ENCODE data around the gene PYCARD.
A peak's percentile ranks its signal among the peaks of the same experiment; 100 is the strongest.
"Not testable (repeated sequence)": the region's sequence is repeated elsewhere in the genome, so short reads cannot be mapped to it uniquely, and the experiment has no call there.

PYCARD gene

GRCh38 chr16:31179747-31180459 lies 22.7 kb downstream of the PYCARD start, which contains the start of gene FUS:
FUS (plus strand) TSS chr16:31180139; CDS start chr16:31180215, 76 bp downstream.
- Histone ChIP-seq H3K27ac (replicated peaks) (peak within 1 kb of the TSS; percentile 100), H3K27me3 (ENCODE audit: insufficient read depth, poor library complexity, severe bottlenecking) (no peaks in the 10 kb centered on the region), H3K4me3 (replicated peaks; ENCODE audit: insufficient read depth, low read length) (peak within 1 kb of the TSS; percentile 74)
- peak; percentile 88 to 97 for DNase-seq (ENCODE audit: low read depth in 1 of 2, low spot score in 1 of 2)
- TF ChIP-seq GABPA (IDR thresholded peaks at IDR 0.05; ENCODE audit: low read depth): no peak
- TF ChIP-seq POLR2AphosphoS5 (IDR thresholded peaks at IDR 0.05; ENCODE audit: low read depth): peak; percentile 100
- TF ChIP-seq, protein P1, sequence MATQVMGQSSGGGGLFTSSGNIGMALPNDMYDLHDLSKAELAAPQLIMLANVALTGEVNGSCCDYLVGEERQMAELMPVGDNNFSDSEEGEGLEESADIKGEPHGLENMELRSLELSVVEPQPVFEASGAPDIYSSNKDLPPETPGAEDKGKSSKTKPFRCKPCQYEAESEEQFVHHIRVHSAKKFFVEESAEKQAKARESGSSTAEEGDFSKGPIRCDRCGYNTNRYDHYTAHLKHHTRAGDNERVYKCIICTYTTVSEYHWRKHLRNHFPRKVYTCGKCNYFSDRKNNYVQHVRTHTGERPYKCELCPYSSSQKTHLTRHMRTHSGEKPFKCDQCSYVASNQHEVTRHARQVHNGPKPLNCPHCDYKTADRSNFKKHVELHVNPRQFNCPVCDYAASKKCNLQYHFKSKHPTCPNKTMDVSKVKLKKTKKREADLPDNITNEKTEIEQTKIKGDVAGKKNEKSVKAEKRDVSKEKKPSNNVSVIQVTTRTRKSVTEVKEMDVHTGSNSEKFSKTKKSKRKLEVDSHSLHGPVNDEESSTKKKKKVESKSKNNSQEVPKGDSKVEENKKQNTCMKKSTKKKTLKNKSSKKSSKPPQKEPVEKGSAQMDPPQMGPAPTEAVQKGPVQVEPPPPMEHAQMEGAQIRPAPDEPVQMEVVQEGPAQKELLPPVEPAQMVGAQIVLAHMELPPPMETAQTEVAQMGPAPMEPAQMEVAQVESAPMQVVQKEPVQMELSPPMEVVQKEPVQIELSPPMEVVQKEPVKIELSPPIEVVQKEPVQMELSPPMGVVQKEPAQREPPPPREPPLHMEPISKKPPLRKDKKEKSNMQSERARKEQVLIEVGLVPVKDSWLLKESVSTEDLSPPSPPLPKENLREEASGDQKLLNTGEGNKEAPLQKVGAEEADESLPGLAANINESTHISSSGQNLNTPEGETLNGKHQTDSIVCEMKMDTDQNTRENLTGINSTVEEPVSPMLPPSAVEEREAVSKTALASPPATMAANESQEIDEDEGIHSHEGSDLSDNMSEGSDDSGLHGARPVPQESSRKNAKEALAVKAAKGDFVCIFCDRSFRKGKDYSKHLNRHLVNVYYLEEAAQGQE (IDR thresholded peaks at IDR 0.05; ENCODE audit: insufficient replicate concordance, low read depth): peak; percentile 84
- TF ChIP-seq SPI1 (IDR thresholded peaks at IDR 0.05; ENCODE audit: borderline replicate concordance, low read depth): no peak

DNA sequence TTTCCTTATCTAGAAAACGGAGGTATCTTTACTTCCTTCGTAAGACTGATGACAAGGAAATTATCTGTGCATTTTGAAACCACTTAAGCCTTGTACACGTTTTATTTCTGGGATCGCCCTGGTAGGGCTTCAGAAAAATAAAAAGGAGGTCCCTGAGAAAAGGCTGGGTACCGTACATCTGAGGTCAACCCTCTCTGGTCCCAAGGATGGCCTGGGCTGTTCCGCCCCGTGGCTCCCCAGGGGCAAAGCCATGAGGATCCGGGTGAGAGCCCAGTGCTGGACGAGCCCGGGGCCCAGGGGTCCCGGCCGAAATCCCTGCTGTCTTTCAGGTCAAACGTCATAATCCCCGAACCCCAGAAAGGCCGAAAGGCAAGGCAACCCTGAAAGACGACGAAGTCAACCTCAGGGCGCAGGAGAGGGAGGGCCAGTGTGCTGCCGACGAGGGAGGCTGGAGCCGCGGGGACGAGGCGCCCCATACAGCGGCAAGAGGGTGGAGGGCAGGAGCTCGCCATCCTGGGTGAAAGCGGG lies 23.3 kb downstream of the PYCARD start:
- DNase-seq (ENCODE audit: low read depth in 1 of 2, low spot score in 1 of 2): no peak
- TF ChIP-seq, protein P1 (IDR thresholded peaks at IDR 0.05; ENCODE audit: insufficient replicate concordance, low read depth): no peak
- TF ChIP-seq GABPA (IDR thresholded peaks at IDR 0.05; ENCODE audit: low read depth): no peak
- TF ChIP-seq, protein P2, sequence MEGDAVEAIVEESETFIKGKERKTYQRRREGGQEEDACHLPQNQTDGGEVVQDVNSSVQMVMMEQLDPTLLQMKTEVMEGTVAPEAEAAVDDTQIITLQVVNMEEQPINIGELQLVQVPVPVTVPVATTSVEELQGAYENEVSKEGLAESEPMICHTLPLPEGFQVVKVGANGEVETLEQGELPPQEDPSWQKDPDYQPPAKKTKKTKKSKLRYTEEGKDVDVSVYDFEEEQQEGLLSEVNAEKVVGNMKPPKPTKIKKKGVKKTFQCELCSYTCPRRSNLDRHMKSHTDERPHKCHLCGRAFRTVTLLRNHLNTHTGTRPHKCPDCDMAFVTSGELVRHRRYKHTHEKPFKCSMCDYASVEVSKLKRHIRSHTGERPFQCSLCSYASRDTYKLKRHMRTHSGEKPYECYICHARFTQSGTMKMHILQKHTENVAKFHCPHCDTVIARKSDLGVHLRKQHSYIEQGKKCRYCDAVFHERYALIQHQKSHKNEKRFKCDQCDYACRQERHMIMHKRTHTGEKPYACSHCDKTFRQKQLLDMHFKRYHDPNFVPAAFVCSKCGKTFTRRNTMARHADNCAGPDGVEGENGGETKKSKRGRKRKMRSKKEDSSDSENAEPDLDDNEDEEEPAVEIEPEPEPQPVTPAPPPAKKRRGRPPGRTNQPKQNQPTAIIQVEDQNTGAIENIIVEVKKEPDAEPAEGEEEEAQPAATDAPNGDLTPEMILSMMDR (IDR thresholded peaks at IDR 0.05; ENCODE audit: insufficient read depth, low read length): no peak
- TF ChIP-seq POLR2AphosphoS5 (IDR thresholded peaks at IDR 0.05; ENCODE audit: low read depth): no peak
- TF ChIP-seq SPI1 (IDR thresholded peaks at IDR 0.05; ENCODE audit: borderline replicate concordance, low read depth): no peak
- Histone ChIP-seq H3K27ac (replicated peaks) (peak overlapping the region; percentile 100), H3K4me3 (replicated peaks; ENCODE audit: insufficient read depth, low read length) (peak overlapping the region; percentile 74), H3K27me3 (ENCODE audit: insufficient read depth, poor library complexity, severe bottlenecking) (no peaks in the 10 kb centered on the region)

GRCh38 chr16:31177136-31177535 lies 25.4 kb downstream of the PYCARD start:
- Histone ChIP-seq H3K27ac (replicated peaks) (no peak overlapping the region), H3K4me3 (replicated peaks; ENCODE audit: insufficient read depth, low read length) (no peak overlapping the region), H3K27me3 (ENCODE audit: insufficient read depth, poor library complexity, severe bottlenecking) (no peaks in the 10 kb centered on the region)
- TF ChIP-seq, protein P1 (IDR thresholded peaks at IDR 0.05; ENCODE audit: insufficient replicate concordance, low read depth): no peak
- peak; percentile 89 for TF ChIP-seq POLR2AphosphoS5 (IDR thresholded peaks at IDR 0.05; ENCODE audit: low read depth)
- TF ChIP-seq, protein P2 (IDR thresholded peaks at IDR 0.05; ENCODE audit: insufficient read depth, low read length): no peak
- TF ChIP-seq GABPA (IDR thresholded peaks at IDR 0.05; ENCODE audit: low read depth): no peak
- no peak for TF ChIP-seq SPI1 (IDR thresholded peaks at IDR 0.05; ENCODE audit: borderline replicate concordance, low read depth)
- peak; percentile 65 to 72 for DNase-seq (ENCODE audit: low read depth in 1 of 2, low spot score in 1 of 2)

DNA sequence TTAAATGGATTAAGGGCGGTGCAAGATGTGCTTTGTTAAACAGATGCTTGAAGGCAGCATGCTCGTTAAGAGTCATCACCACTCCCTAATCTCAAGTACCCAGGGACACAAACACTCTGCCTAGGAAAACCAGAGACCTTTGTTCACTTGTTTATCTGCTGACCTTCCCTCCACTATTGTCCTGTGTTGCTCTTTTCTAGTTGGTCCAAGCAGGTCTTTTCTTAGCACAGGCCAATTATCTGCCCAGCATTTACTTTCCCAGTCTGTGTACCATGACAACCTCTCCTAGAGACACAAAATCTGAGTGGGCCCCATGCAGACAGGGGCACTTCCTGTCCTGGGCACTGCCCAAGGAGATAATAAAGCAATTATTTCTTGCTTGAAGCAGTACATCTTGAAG lies 32.5 kb downstream of the PYCARD start:
- H3K27ac ChIP-seq (replicated peaks); H3K4me3 ChIP-seq (replicated peaks; ENCODE audit: insufficient read depth, low read length); H3K27me3 ChIP-seq (ENCODE audit: insufficient read depth, poor library complexity, severe bottlenecking); DNase-seq (ENCODE audit: low read depth in 1 of 2, low spot score in 1 of 2): not testable (repeated sequence)
